ENCODE measurements around the gene REPS2. TPM values are rescaled to one million over a fixed set of nuclear protein-coding genes. Genes with fewer than 3 reads are reported as not detected.
A peak's percentile ranks its signal among the peaks of the same experiment; 100 is the strongest.

REPS2 gene
- polyA plus RNA-seq, 10 donors = 6.6 to 12.3 (median 8.7) TPM

- peak in 1 of 3 donors; percentile 39 for DNase-seq
Observed at GRCh38 chrX:17081511-17081910, 135.1 kb downstream of the REPS2 start.

- no peak for DNase-seq
Observed at GRCh38 chrX:17081968-17082367, 135.5 kb downstream of the REPS2 start.

- peak in 1 of 3 donors; percentile 10 for DNase-seq
Observed at GRCh38 chrX:17082831-17083230, 136.4 kb downstream of the REPS2 start.

GRCh38 chrX:17086317-17086716 lies 139.9 kb downstream of the REPS2 start:
- no peak for DNase-seq

GRCh38 chrX:17095161-17095560 lies 148.7 kb downstream of the REPS2 start:
- DNase-seq = no peak

GRCh38 chrX:17098516-17099247 lies 152.2 kb downstream of the REPS2 start:
- DNase-seq = no peak

- DNase-seq = no peak
Observed at GRCh38 chrX:17104433-17104832, 158.0 kb downstream of the REPS2 start.

GRCh38 chrX:17120816-17121215 lies 174.4 kb downstream of the REPS2 start:
- DNase-seq = no peak

- DNase-seq = no peak
Observed at GRCh38 chrX:17154001-17154400, 207.5 kb downstream of the REPS2 start.

- DNase-seq = no peak
Observed at GRCh38 chrX:17160975-17161374, 214.5 kb downstream of the REPS2 start.

GRCh38 chrX:17161991-17162390 lies 215.5 kb downstream of the REPS2 start:
- DNase-seq = no peak

- DNase-seq = no peak
Observed at GRCh38 chrX:17164079-17164478, 217.6 kb downstream of the REPS2 start.

- DNase-seq = no peak
Observed at GRCh38 chrX:17164941-17165340, 218.5 kb downstream of the REPS2 start.

- DNase-seq = no peak
Observed at GRCh38 chrX:17167915-17168314, 221.5 kb downstream of the REPS2 start.

- no peak for DNase-seq
Observed at GRCh38 chrX:17170973-17171372, 224.5 kb downstream of the REPS2 start.

- peak in 1 of 3 donors; percentile 29 for DNase-seq
Observed at GRCh38 chrX:17174671-17175070, 228.2 kb downstream of the REPS2 start.

GRCh38 chrX:17182317-17182716 lies 235.9 kb downstream of the REPS2 start:
- no peak for DNase-seq

GRCh38 chrX:17183566-17183965 lies 237.1 kb downstream of the REPS2 start:
- no peak for DNase-seq

- no peak for DNase-seq
Observed at GRCh38 chrX:17185431-17185830, 239.0 kb downstream of the REPS2 start.

GRCh38 chrX:17187136-17187756 lies 240.8 kb downstream of the REPS2 start:
- peak in 2 of 3 donors; percentile 25 to 44 for DNase-seq

- DNase-seq = no peak
Observed at GRCh38 chrX:17192106-17192505, 245.6 kb downstream of the REPS2 start.

Data from muscle of back (tissue), 11 donors.